Measurements from ENCODE around the gene DIP2A.
"Not testable (repeated sequence)": the region's sequence is repeated elsewhere in the genome, so short reads cannot be mapped to it uniquely, and the experiment has no call there.

DIP2A gene

DNA sequence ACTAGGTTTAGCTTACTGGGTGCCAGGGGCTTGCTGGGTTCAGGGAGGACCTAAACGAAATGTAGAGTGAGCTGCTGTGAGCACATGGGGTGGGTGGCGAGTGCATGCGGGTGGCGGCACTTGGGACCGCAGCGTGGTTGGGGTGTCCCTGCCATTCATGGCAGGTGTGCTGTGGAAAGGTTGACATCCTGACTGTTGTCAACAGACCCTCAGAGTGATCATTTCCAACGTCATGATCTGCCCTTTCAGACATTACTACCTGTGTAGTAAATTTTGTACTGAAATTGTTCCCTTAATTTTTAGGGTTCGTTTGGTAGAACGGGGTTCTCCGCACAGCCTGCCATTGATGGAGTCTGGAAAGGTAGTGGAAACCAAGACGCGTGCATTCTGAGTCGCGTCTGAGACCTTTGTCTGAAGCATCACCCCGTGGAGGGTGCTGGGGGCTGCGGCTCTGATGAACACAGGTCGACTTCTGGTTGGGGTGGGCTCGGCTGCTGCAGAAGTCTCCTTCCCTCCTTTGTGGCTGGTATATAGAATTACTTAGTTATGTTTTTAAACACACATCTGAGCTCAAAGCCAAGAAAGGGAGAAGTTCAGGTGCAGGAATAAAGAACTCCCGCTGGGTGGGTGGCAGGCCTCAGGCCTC is 102.9 kb downstream of the DIP2A start:
- H3K36me3 ChIP-seq (ENCODE audit: insufficient read depth, low read length) = peaks cover 76% of the 10 kb centered on the region
- no peak overlapping the region for H3K4me3 ChIP-seq (ENCODE audit: low read depth in 1 of 2, low read length in 2 of 2)
- H3K27ac ChIP-seq (ENCODE audit: low read depth, low read length) = no peak overlapping the region

DNA sequence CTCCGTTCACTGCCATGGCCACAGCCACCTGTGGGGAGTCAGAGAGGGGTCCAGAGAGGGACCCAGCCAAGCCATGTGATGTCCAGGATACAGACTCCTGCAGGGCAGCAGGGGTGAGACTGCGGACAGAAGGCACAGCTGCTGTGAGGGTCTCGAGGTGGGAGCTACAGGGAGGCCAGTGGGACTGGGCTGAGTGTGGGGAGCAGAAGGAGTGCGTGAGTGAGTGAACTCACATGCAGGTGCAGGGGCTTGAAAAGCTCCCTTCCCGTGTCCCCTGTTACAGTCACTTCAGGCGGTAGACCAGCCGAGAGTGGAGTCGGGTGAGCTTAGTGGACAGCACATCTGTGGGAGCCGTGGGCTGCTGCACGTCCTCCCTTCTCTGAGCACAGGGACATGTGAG is 103.8 kb downstream of the DIP2A start:
- no peak overlapping the region for H3K27ac ChIP-seq (ENCODE audit: low read depth, low read length)
- no peak overlapping the region for H3K4me3 ChIP-seq (ENCODE audit: low read depth in 1 of 2, low read length in 2 of 2)
- no peaks in the 10 kb centered on the region for H3K4me1 ChIP-seq (ENCODE audit: insufficient read depth, low read length)
- H3K36me3 ChIP-seq (ENCODE audit: insufficient read depth, low read length) = peaks cover 76% of the 10 kb centered on the region
- no peak overlapping the region for H3K9ac ChIP-seq (ENCODE audit: low read length)
- H3K9me3 ChIP-seq (ENCODE audit: low read length) = no peaks in the 10 kb centered on the region
- no peaks in the 10 kb centered on the region for H3K27me3 ChIP-seq (ENCODE audit: control insufficient read depth in 1 of 2, insufficient read depth in 2 of 2, low read length in 2 of 2)

More for the DNA sequence above, 102.9 kb downstream of the DIP2A start:
- H3K9me3 ChIP-seq (ENCODE audit: low read length) = no peaks in the 10 kb centered on the region
- H3K9ac ChIP-seq (ENCODE audit: low read length) = no peak overlapping the region
- no peaks in the 10 kb centered on the region for H3K27me3 ChIP-seq (ENCODE audit: control insufficient read depth in 1 of 2, insufficient read depth in 2 of 2, low read length in 2 of 2)
- H3K4me1 ChIP-seq (ENCODE audit: insufficient read depth, low read length) = no peaks in the 10 kb centered on the region

DNA sequence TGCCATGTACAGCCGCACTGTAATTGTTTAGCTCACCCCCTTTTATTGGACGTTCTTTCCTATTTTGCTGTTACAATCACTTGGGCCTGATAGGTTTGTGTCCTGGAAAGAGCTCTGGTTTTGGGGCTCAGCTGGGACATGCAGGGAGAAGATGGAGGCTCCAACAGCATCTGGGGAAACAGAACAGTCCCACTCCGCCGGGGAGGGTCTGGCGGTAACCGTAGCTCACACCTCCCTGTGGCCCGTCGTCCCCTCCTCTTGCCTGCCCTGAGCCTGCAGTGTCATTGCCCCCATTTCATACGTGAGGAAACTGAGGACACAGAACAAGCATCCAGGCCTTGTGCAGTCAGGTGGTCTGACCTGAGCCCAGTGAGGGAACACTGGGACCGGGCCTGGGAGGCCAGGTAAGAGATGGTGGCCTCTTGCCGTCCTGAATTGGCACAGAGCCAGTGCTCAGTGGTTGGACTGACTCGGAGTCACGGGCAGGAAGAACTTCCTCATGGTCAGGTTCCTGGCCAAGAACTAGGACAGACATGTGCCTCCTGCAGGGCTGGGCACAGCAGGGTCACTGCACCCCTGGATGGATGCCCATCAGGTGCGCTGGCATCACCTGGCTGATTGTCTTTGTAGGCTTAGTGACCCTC is 104.4 kb downstream of the DIP2A start:
- Histone ChIP-seq H3K9ac (ENCODE audit: low read length) (no peak overlapping the region), H3K4me1 (ENCODE audit: insufficient read depth, low read length) (no peaks in the 10 kb centered on the region), H3K9me3 (ENCODE audit: low read length) (no peaks in the 10 kb centered on the region), H3K4me3 (ENCODE audit: low read depth in 1 of 2, low read length in 2 of 2) (no peak overlapping the region), H3K36me3 (ENCODE audit: insufficient read depth, low read length) (peaks cover 78% of the 10 kb centered on the region), H3K27me3 (ENCODE audit: control insufficient read depth in 1 of 2, insufficient read depth in 2 of 2, low read length in 2 of 2) (no peaks in the 10 kb centered on the region), H3K27ac (ENCODE audit: low read depth, low read length) (no peak overlapping the region)

- H3K36me3 ChIP-seq (ENCODE audit: insufficient read depth, low read length) = peaks cover 79% of the 10 kb centered on the region
- no peak overlapping the region for H3K4me3 ChIP-seq (ENCODE audit: low read depth in 1 of 2, low read length in 2 of 2)
- H3K9ac ChIP-seq (ENCODE audit: low read length) = no peak overlapping the region
- H3K27me3 ChIP-seq (ENCODE audit: control insufficient read depth in 1 of 2, insufficient read depth in 2 of 2, low read length in 2 of 2) = no peaks in the 10 kb centered on the region
- H3K9me3 ChIP-seq (ENCODE audit: low read length) = no peaks in the 10 kb centered on the region
- no peaks in the 10 kb centered on the region for H3K4me1 ChIP-seq (ENCODE audit: insufficient read depth, low read length)
- no peak overlapping the region for H3K27ac ChIP-seq (ENCODE audit: low read depth, low read length)
Observed at GRCh38 chr21:46564391-46564790, 105.7 kb downstream of the DIP2A start.

DNA sequence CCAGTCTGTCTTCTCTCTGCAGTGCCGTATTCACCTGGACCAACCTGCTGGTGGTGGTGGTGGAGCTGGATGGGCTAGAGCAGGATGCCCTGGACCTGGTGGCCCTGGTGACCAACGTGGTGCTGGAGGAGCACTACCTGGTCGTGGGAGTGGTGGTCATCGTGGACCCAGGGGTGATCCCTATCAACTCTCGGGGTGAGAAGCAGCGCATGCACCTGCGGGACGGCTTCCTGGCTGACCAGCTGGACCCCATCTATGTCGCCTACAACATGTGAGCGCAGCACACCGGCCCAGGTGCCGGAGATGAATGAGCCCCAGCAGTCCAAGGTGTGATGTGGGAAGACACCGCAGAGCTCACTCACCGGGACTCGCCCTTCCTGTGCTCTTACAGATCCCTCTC is 108.7 kb downstream of the DIP2A start:
- Histone ChIP-seq H3K4me1 (ENCODE audit: insufficient read depth, low read length) (no peaks in the 10 kb centered on the region), H3K27me3 (ENCODE audit: control insufficient read depth in 1 of 2, insufficient read depth in 2 of 2, low read length in 2 of 2) (no peaks in the 10 kb centered on the region), H3K9me3 (ENCODE audit: low read length) (no peaks in the 10 kb centered on the region), H3K27ac (ENCODE audit: low read depth, low read length) (no peak overlapping the region), H3K36me3 (ENCODE audit: insufficient read depth, low read length) (peaks cover 69% of the 10 kb centered on the region), H3K4me3 (ENCODE audit: low read depth in 1 of 2, low read length in 2 of 2) (no peak overlapping the region), H3K9ac (ENCODE audit: low read length) (no peak overlapping the region)

- Histone ChIP-seq H3K4me1 (ENCODE audit: insufficient read depth, low read length) (no peaks in the 10 kb centered on the region), H3K36me3 (ENCODE audit: insufficient read depth, low read length) (peaks cover 61% of the 10 kb centered on the region), H3K27me3 (ENCODE audit: control insufficient read depth in 1 of 2, insufficient read depth in 2 of 2, low read length in 2 of 2) (no peaks in the 10 kb centered on the region), H3K4me3 (ENCODE audit: low read depth in 1 of 2, low read length in 2 of 2) (no peak overlapping the region), H3K9me3 (ENCODE audit: low read length) (no peaks in the 10 kb centered on the region), H3K27ac (ENCODE audit: low read depth, low read length) (no peak overlapping the region), H3K9ac (ENCODE audit: low read length) (no peak overlapping the region)
Observed at GRCh38 chr21:46568562-46568961, 109.9 kb downstream of the DIP2A start.

DNA sequence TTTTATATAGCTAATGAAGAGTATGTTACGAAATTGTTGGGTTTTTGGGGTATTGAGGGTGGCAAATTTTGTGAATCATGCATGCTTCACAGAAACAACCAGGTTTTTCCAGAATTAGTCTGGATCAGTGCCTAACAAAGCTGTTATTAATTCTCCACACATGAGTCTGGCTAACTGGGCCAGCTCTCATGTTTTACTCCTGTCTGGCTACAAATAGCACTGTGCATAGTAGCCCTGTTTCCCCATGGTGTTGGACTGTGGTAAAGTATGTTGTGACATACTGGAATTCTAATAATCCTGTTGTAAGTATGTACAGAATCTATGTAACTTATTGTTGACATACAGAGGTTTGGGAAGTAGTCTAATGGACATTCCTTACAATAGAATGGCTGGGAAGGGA is 110.4 kb downstream of the DIP2A start:
- no peaks in the 10 kb centered on the region for H3K4me1 ChIP-seq (ENCODE audit: insufficient read depth, low read length)
- peaks cover 56% of the 10 kb centered on the region for H3K36me3 ChIP-seq (ENCODE audit: insufficient read depth, low read length)
- H3K9ac ChIP-seq (ENCODE audit: low read length) = no peak overlapping the region
- no peak overlapping the region for H3K4me3 ChIP-seq (ENCODE audit: low read depth in 1 of 2, low read length in 2 of 2)
- H3K27me3 ChIP-seq (ENCODE audit: control insufficient read depth in 1 of 2, insufficient read depth in 2 of 2, low read length in 2 of 2) = no peaks in the 10 kb centered on the region
- H3K9me3 ChIP-seq (ENCODE audit: low read length) = no peaks in the 10 kb centered on the region
- H3K27ac ChIP-seq (ENCODE audit: low read depth, low read length) = no peak overlapping the region

DNA sequence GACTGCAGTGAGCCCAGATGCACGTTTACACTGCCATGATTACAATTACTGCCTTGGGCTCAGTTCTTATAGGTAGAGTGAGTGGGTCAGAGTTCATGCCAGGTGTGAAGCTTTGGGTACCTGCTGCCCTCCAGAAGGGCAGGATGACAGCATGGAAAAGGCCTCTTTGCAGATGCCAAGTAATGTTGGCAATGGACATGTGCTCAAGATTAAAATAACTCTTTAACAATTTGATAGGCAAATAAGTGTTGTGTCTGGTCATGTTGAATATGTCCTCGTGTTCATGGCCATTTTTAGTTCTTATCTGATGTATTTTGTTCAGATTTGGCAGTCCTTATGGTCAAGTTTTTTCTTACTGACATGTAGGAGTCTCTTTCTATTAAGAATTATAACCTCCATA is 111.4 kb downstream of the DIP2A start:
- Histone ChIP-seq H3K27ac (ENCODE audit: low read depth, low read length) (no peak overlapping the region), H3K9ac (ENCODE audit: low read length) (no peak overlapping the region), H3K9me3 (ENCODE audit: low read length) (no peaks in the 10 kb centered on the region), H3K27me3 (ENCODE audit: control insufficient read depth in 1 of 2, insufficient read depth in 2 of 2, low read length in 2 of 2) (no peaks in the 10 kb centered on the region), H3K36me3 (ENCODE audit: insufficient read depth, low read length) (peaks cover 45% of the 10 kb centered on the region), H3K4me1 (ENCODE audit: insufficient read depth, low read length) (no peaks in the 10 kb centered on the region), H3K4me3 (ENCODE audit: low read depth in 1 of 2, low read length in 2 of 2) (no peak overlapping the region)

GRCh38 chr21:46570631-46571030 is 111.9 kb downstream of the DIP2A start:
- Histone ChIP-seq H3K4me1 (ENCODE audit: insufficient read depth, low read length) (no peaks in the 10 kb centered on the region), H3K36me3 (ENCODE audit: insufficient read depth, low read length) (peaks cover 44% of the 10 kb centered on the region), H3K9me3 (ENCODE audit: low read length) (no peaks in the 10 kb centered on the region), H3K9ac (ENCODE audit: low read length) (no peak overlapping the region), H3K4me3 (ENCODE audit: low read depth in 1 of 2, low read length in 2 of 2) (no peak overlapping the region), H3K27ac (ENCODE audit: low read depth, low read length) (no peak overlapping the region), H3K27me3 (ENCODE audit: control insufficient read depth in 1 of 2, insufficient read depth in 2 of 2, low read length in 2 of 2) (no peaks in the 10 kb centered on the region)

DNA sequence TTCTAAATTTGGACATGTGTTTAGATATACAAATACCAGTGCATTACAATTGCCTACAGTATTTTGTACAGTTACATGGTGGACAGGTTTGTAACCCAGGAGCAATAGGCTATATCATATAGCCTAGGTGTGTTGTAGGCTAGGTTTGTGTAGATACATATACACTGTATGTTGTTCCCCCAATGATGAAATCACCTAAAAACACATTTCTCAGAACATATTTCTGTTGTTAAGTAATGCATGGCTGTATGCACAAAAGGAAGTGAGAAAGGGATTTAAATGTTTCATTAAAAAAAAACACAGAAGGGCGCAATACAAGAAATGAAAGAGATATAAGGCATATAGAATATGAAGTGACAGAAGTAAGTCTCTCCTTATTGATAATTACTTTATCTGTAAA is 114.2 kb downstream of the DIP2A start:
- Histone ChIP-seq H3K9me3 (ENCODE audit: low read length) (no peaks in the 10 kb centered on the region), H3K9ac (ENCODE audit: low read length) (no peak overlapping the region), H3K36me3 (ENCODE audit: insufficient read depth, low read length) (peaks cover 29% of the 10 kb centered on the region), H3K4me3 (ENCODE audit: low read depth in 1 of 2, low read length in 2 of 2) (no peak overlapping the region), H3K4me1 (ENCODE audit: insufficient read depth, low read length) (no peaks in the 10 kb centered on the region), H3K27me3 (ENCODE audit: control insufficient read depth in 1 of 2, insufficient read depth in 2 of 2, low read length in 2 of 2) (no peaks in the 10 kb centered on the region), H3K27ac (ENCODE audit: low read depth, low read length) (no peak overlapping the region)

DNA sequence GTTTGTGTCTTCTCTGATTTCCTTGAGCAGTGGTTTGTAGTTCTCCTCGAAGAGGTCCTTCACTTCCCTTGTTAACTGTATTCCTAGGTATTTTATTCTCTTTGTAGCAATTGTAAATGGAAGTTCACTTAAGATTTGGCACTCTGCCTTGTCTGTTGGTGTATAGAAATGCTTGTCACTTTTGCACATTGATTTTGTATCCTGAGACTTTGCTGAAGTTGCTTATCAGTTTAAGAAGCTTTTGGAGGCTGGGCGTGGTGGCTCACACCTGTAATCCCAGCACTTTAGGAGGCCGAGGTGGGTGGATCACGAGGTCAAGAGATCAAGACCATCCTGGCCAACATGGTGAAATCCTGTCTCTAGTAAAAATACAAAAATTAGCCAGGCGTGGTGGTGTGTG is 119.1 kb downstream of the DIP2A start:
- H3K36me3 ChIP-seq (ENCODE audit: insufficient read depth, low read length) = peaks cover 17% of the 10 kb centered on the region
- not testable (repeated sequence) for H3K4me3 ChIP-seq (ENCODE audit: low read depth in 1 of 2, low read length in 2 of 2); H3K4me1 ChIP-seq (ENCODE audit: insufficient read depth, low read length); H3K9ac ChIP-seq (ENCODE audit: low read length); H3K9me3 ChIP-seq (ENCODE audit: low read length); H3K27me3 ChIP-seq (ENCODE audit: control insufficient read depth in 1 of 2, insufficient read depth in 2 of 2, low read length in 2 of 2); H3K27ac ChIP-seq (ENCODE audit: low read depth, low read length)

DNA sequence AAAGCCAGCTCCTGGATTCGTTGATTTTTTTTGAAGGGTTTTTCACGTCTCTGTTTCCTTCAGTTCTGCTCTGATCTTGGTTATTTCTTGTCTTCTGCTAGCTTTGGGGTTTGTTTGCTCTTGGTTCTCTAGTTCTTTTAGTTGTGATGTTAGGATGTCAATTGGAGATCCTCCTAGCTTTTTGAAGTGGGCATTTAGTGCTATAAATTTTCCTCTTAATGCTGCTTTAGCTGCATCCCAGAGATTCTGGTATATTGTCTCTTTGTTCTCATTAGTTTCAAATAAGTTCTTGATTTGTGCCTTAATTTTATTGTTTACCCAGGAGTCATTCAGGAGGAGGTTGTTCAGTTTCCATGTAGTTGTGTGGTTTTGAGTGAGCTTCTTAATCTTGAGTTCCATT is 120.7 kb downstream of the DIP2A start:
- not testable (repeated sequence) for H3K27me3 ChIP-seq (ENCODE audit: control insufficient read depth in 1 of 2, insufficient read depth in 2 of 2, low read length in 2 of 2); H3K9me3 ChIP-seq (ENCODE audit: low read length); H3K9ac ChIP-seq (ENCODE audit: low read length); H3K4me3 ChIP-seq (ENCODE audit: low read depth in 1 of 2, low read length in 2 of 2); H3K4me1 ChIP-seq (ENCODE audit: insufficient read depth, low read length); H3K27ac ChIP-seq (ENCODE audit: low read depth, low read length)
- peaks cover 16% of the 10 kb centered on the region for H3K36me3 ChIP-seq (ENCODE audit: insufficient read depth, low read length)
